GM23248 (cell line): Measurements from ENCODE around the gene CPED1.

ENCODE experiments used
- EZH2 ChIP-seq: fragments of 200-600 bp; sonication (generic); IDR thresholded peaks from 2 replicates; pipeline ENCODE4 v1.6.1; 2018; ENCODE audit warnings: antibody characterized with exemption, mild to moderate bottlenecking; ENCODE audit not compliant: insufficient read depth, poor library complexity, severe bottlenecking
- EZH2phosphoT487 ChIP-seq: fragments of 200-600 bp; sonication (generic); IDR thresholded peaks from 2 replicates; pipeline ENCODE4 v1.6.1; 2018; ENCODE audit warnings: antibody characterized with exemption, moderate library complexity, mild to moderate bottlenecking, low read depth; ENCODE audit not compliant: insufficient read depth

- TF ChIP-seq EZH2phosphoT487: no peak
- TF ChIP-seq EZH2: no peak
Measured at GRCh38 chr7:121297843-121298242, 309.3 kb downstream of the CPED1 start.
